GM21529 (cell line): ENCODE results near the gene C1QTNF8.

ENCODE experiments used
- ATAC-seq: cut with Tn5 transposase; IDR thresholded peaks from one replicate; pipeline ENCODE4 v1.9.1; 2021; ENCODE audit not compliant: unreplicated experiment

The C1QTNF8 gene

GRCh38 chr16:1112506-1113184 lies 16.6 kb upstream of the C1QTNF8 start:
- no peak for ATAC-seq

- no peak for ATAC-seq
Observed at GRCh38 chr16:1109648-1110047, 13.6 kb upstream of the C1QTNF8 start.

GRCh38 chr16:1108299-1109252 lies 12.5 kb upstream of the C1QTNF8 start:
- no peak for ATAC-seq

DNA sequence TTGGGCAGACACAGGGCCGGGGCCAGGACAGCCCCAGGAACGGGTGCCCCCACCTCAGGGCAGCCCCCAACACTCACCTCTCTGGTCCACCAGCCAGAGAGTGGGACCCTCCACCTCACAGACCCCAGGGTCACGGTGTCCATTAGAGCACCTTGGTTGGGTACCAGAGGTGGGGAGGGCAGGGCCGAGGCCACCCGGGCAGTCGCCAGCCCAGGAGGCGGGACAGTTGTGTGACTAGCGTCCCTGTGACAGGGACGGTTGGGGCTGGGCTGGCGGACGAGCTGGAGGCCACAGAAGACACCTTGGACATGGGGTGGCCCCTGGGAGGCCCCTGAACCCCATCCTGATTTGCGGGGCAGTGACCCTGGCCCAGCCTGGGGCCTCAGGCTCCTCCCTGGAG lies 11.7 kb upstream of the C1QTNF8 start:
- no peak for ATAC-seq

DNA sequence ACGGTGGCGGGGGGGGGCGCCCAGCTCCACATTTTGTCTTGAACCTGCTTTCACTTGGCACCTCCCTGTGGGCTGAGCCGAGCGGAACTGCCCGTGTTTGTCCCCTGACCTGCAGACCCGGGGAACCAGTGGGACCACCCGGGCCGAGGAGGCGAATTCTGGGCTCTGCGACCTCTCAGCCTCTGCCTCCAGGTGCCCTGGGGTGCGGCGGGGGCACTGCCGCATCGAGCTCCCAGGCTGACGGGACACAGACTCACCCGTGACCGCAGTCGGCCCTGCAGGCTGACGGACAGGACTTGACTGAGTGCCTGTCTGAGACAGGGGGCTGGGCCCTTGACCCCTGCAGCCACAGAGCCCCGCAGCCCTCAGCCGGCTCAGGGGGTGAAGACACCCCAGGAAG lies 11.1 kb upstream of the C1QTNF8 start:
- ATAC-seq, result no peak

GRCh38 chr16:1106659-1107058 lies 10.6 kb upstream of the C1QTNF8 start:
- ATAC-seq, result no peak

- ATAC-seq, result no peak
Observed at GRCh38 chr16:1105888-1106620, 10.0 kb upstream of the C1QTNF8 start.

DNA sequence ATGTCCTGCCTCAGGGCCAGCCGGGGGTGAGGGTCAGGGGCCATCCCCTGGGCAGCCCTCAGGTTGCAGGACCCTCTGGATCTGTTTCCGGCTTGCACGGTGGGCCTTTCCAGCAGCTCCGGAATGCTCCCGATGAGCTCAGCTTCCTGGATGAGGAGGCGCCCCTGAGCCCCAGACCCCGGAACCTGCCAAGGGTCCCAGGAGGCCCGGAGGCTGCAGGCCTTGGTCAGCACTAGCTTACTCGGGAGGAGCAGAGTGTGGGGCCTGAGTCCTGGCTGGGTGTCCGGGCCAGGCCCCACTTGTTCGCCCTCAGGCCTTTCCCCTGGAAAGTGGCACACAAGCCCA lies 7.6 kb upstream of the C1QTNF8 start:
- no peak for ATAC-seq

DNA sequence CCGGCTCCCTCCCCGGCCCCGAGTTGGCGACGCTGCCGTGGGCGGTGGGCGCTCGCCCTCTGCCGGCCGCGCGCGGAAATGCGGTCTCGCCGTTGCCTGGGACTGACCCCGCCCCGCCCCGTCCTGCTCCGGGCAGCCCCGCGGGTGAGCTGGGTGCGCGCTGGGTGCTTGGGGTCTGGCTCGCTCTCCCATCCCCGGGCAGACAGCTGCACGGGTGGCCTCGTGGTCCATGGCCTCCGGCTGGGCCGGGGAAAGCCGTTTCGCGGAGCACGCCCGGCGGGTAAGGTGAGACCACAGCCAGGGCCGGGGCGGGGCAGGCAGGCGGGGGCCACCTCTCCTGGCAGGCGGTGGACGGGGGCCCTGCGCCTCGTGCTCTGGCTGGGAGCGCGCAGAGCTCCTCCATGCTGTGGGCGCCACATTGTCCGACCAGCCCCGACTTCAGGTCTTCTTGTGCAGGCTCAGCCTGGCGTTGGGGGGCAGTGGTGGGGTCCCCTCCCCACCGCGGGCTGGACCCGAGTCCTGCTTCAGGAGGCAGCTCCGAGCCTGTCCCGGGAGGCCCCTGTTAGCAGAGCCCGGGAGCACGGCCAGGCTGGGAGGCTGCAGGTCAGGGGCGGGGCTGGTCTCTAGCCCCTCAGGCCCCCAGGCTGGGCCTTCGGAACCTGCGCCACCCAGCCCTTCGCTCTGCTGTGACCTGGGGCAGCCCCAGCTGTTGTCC lies 7.0 kb upstream of the C1QTNF8 start:
- no peak for ATAC-seq

DNA sequence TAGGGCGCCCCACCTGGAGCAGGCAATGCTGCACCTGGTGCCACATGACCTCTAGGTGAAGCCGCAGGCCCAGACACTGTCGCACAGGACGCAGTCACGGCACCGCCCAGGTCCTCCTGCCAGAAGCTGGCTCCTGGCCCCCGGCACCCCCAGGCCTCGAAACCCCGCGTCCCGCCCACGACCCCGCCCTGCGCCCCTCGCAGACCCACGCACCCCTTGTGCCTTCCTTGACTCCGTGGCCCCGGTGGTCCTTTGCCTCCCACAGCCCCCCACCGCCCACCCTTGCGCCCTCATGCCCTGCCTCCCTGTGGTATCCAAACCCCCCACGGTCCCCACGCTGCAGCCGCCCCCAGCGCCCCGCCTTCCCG lies 6.3 kb upstream of the C1QTNF8 start:
- no peak for ATAC-seq

DNA sequence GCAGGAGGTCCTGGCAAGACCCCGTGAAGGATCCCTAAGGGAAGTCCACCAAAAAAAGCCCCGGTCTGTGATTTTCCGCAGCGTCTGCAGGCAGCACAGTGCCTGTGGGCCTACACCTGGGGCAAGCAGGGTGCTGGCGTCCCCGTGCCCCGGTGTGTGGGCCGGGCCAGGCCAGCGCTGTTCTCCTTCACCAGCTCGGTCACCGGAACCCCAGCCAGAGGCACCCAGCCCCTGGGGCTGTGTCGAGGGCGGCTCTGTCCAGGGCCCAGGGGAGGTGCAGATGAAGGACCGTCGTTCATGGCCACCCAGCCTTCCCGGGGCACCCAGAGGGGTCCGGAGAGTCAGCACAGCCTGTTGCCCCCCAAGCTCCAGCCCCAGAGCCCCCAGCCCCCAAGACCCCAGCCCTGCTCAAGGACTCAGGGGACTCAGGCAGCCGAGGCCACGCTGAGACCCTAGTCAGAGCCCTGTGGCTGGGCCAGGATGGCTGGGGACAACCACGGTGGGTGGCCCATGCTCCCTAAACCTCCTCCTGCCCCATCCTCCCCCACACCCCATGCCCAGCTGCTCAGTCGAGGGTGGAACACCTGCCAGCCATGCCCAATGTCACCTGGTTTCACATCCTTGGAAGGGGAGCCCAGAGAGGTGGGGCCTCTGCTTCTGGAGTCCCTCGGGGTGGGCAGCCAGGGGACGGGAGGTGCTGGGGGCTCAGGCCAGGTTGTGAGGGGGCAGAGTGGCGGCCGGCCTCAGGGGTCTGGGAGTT lies 5.7 kb upstream of the C1QTNF8 start:
- no peak for ATAC-seq

DNA sequence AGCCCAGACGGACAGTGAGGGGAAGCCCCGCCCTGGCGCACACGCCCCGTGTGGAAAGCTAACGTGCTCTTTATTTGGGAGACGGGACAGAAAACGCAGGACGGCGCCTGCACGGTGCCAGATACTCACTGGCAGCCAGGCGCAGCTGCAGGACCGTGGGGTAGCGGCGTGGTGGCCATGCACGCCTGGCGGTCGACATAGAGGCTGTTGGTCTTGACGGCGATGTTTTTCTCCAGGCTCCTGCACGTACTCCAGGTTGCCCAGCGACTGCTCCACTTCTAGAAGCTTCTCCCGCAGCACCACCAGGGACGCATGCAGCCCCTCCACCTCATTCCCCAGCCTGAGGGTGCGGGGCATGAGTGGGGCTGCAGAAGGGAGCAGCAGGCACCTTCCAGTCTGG lies 5.1 kb upstream of the C1QTNF8 start:
- no peak for ATAC-seq

DNA sequence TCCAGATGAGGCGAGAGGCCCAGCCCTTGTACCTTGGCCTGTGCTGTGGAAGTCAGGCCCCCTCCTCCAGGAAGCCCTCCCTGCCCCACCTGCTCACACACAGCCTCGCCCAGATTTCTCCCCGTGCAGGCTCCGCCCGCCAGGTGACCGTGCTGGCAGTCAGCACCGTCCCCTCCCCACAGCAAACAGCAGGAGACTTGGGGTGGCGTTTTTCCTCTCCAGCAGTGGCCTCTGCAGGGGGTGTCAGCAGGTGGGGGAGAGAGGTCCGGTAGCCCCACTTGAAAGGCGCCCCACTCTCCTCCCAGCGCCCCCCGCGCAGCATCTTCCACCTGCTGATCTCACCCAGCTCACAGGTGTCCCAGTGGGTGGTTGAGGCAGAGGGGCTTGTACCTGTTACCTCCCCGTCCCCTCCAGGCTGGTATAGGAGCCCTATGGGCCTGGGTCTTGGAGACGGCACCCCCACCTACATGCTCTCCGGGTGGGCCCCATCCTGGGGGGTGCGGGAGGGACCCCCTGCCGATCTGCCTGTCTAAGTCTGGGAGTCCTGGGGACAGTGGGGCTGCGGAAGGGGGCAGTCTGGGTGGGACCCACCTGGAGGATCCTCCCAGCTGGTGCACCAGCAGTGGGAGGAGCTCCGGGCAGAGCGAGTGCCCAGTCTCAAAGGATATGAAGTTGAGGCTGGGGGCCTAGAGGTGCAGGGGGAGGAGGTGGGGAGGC lies 4.2 kb upstream of the C1QTNF8 start:
- no peak for ATAC-seq

GRCh38 chr16:1099189-1100083 lies 3.4 kb upstream of the C1QTNF8 start:
- no peak for ATAC-seq

GRCh38 chr16:1098266-1098991 lies 2.4 kb upstream of the C1QTNF8 start:
- no peak for ATAC-seq

DNA sequence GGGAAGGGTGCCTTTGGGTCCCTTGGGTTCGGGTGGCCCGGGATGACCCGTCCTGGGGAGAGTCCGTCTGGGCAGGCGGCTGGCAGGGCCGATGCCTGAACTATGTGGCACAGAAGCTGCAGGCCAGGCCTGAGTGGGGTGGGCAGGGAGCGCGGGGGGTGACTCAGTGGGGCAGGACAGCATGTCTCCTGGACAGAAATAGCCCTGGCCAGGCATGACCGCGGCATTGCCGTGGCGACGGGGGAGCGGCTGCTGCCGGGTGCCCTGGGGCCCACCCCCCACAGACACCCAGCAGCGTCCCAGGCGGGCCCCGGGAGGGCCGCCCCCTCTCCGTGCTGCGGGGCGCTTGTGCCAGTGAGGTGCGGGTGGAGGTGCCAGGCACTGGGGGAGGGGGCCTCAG lies 1.8 kb upstream of the C1QTNF8 start:
- no peak for ATAC-seq

DNA sequence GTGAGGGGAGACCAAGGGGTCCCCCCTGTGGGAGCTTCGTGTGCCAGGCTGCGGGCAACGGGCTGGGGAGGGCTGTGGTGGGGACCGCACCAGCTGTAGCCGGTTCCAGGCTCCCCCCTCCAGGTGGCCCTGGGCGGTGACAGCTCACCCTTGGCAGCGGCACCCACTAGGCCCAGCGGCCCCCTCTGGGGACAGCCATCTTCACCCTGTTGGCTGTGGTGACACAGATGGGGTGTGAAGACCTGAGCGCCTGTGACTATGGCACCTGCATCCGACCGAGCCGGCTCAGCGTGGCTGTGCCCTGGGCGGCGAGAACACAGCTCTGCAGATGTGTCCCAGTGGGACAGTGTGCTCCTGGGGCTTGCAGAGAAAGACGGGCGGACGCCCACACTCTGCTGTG lies 1.1 kb upstream of the C1QTNF8 start:
- ATAC-seq, result no peak
